ENCODE results near the gene NTM. TPM values are rescaled to one million over a fixed set of nuclear protein-coding genes. Genes with fewer than 3 reads are reported as not detected.

Gene NTM
- total and polyA plus RNA-seq, 2 donors (not counting 3 experiments of a cell fraction or from before 2014, with no cell fraction given): 1.00 to 1.1 TPM

DNA sequence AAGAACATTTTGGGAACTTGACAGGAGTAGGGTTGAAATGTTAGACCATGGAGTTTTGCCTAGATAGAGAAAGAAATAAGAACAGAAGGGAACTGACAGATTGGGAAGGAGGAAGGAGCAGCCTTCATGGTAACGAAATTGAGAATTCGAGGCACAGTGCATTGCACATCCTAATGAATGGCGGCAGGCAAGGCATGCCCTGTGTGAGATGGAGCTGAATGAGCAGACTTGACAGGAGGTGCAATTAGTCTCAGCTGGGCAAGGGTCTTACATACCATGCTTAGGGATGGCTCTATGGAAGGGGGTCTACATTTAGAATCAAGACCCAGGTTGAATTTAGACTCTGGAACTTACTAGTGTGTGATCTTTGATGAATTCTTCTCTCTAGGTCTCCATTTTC lies 25.0 kb upstream of the NTM start:
- no peak for TF ChIP-seq MYC (IDR thresholded peaks at IDR 0.05; ENCODE audit: low read depth, low read length)
- no peak for TF ChIP-seq MAX (IDR thresholded peaks at IDR 0.05; ENCODE audit: insufficient read depth, insufficient read length)
- no peak for TF ChIP-seq GATA2 (IDR thresholded peaks at IDR 0.05; ENCODE audit: insufficient read depth, insufficient read length, low read depth, low read length)
- no peak for TF ChIP-seq POLR2AphosphoS5 (IDR thresholded peaks at IDR 0.05; ENCODE audit: insufficient read depth, low read depth, low read length)
- TF ChIP-seq POLR2A (IDR thresholded peaks at IDR 0.05; ENCODE audit: low read depth, low read length): no peak
- TF ChIP-seq EZH2 (IDR thresholded peaks at IDR 0.05; ENCODE audit: borderline replicate concordance, low read depth, low read length, severe bottlenecking): no peak
- H3K27me3 ChIP-seq (ENCODE audit: control insufficient read depth in 2 of 2, insufficient read depth in 2 of 2, low read length in 2 of 2): no peaks in the 10 kb centered on the region
- no peaks in the 10 kb centered on the region for H3K9me1 ChIP-seq (replicated peaks; ENCODE audit: control insufficient read depth, extremely low read depth, insufficient read depth, low read length)
- intact Hi-C loops (cut with micrococcal nuclease) (no loop called here), dilution Hi-C loops (cut with MboI; ENCODE audit: extremely low pct_ligation_motif_present, low sequenced_read_pairs) (no loop called here)
- H3K27ac ChIP-seq (ENCODE audit: insufficient read depth, low read depth, low read length): no peak overlapping the region
- peaks cover 5% of the 10 kb centered on the region for H3K9me3 ChIP-seq (replicated peaks; ENCODE audit: control insufficient read depth, insufficient read depth, low read length)
- H2AFZ ChIP-seq (ENCODE audit: low read depth, low read length): no peak overlapping the region
- BruUV-seq (replicated peaks): no TSS peak
- FAIRE-seq (no peak), DNase-seq (ENCODE audit: low read depth, low spot score) (no peak)
- H3K79me2 ChIP-seq (ENCODE audit: control insufficient read depth, insufficient read depth, low read length): no peaks in the 10 kb centered on the region
- no peak overlapping the region for H3K4me2 ChIP-seq (ENCODE audit: insufficient read depth, low read length)
- H3K36me3 ChIP-seq (ENCODE audit: control insufficient read depth in 2 of 2, extremely low read depth in 1 of 2, insufficient read depth in 2 of 2, low read length in 2 of 2): no peaks in the 10 kb centered on the region
- H3K4me3 ChIP-seq (replicated peaks in 1 of 3; ENCODE audit: insufficient read depth in 1 of 3, low read depth in 1 of 3, low read length in 3 of 3): no peak overlapping the region
- no peaks in the 10 kb centered on the region for H3K4me1 ChIP-seq (ENCODE audit: control insufficient read depth, extremely low read depth, insufficient read depth, low read length)
- CTCF ChIA-PET: no interaction called here
- POLR2A ChIA-PET: no interaction called here
- H4K20me1 ChIP-seq (replicated peaks; ENCODE audit: control insufficient read depth, extremely low read depth, insufficient read depth, low read length): no peaks in the 10 kb centered on the region
- H3K9ac ChIP-seq (replicated peaks; ENCODE audit: extremely low read depth, insufficient read depth, low read length): no peak overlapping the region

GRCh38 chr11:131349368-131350086 lies 20.9 kb upstream of the NTM start:
- ChIA-PET CTCF (no interaction called here), POLR2A (no interaction called here)
- H3K4me3 ChIP-seq (replicated peaks in 1 of 3; ENCODE audit: insufficient read depth in 1 of 3, low read depth in 1 of 3, low read length in 3 of 3): no peak overlapping the region
- FAIRE-seq (no peak), DNase-seq (ENCODE audit: low read depth, low spot score) (no peak)
- H3K9me3 ChIP-seq (replicated peaks; ENCODE audit: control insufficient read depth, insufficient read depth, low read length): peaks cover 4% of the 10 kb centered on the region
- H3K27ac ChIP-seq (ENCODE audit: insufficient read depth, low read depth, low read length): no peak overlapping the region
- dilution Hi-C loops (cut with MboI; ENCODE audit: extremely low pct_ligation_motif_present, low sequenced_read_pairs): no loop called here
- no peaks in the 10 kb centered on the region for H3K36me3 ChIP-seq (ENCODE audit: control insufficient read depth in 2 of 2, extremely low read depth in 1 of 2, insufficient read depth in 2 of 2, low read length in 2 of 2)
- no peaks in the 10 kb centered on the region for H3K79me2 ChIP-seq (ENCODE audit: control insufficient read depth, insufficient read depth, low read length)
- TF ChIP-seq POLR2A (IDR thresholded peaks at IDR 0.05; ENCODE audit: low read depth, low read length) (no peak), GATA2 (IDR thresholded peaks at IDR 0.05; ENCODE audit: insufficient read depth, insufficient read length, low read depth, low read length) (no peak)
- TF ChIP-seq, protein P1, sequence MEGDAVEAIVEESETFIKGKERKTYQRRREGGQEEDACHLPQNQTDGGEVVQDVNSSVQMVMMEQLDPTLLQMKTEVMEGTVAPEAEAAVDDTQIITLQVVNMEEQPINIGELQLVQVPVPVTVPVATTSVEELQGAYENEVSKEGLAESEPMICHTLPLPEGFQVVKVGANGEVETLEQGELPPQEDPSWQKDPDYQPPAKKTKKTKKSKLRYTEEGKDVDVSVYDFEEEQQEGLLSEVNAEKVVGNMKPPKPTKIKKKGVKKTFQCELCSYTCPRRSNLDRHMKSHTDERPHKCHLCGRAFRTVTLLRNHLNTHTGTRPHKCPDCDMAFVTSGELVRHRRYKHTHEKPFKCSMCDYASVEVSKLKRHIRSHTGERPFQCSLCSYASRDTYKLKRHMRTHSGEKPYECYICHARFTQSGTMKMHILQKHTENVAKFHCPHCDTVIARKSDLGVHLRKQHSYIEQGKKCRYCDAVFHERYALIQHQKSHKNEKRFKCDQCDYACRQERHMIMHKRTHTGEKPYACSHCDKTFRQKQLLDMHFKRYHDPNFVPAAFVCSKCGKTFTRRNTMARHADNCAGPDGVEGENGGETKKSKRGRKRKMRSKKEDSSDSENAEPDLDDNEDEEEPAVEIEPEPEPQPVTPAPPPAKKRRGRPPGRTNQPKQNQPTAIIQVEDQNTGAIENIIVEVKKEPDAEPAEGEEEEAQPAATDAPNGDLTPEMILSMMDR (IDR thresholded peaks at IDR 0.05; ENCODE audit: extremely low read depth in 1 of 2, insufficient read depth in 1 of 2, low read depth in 1 of 2, low read length in 2 of 2): no peak
- no peaks in the 10 kb centered on the region for H4K20me1 ChIP-seq (replicated peaks; ENCODE audit: control insufficient read depth, extremely low read depth, insufficient read depth, low read length)
- intact Hi-C loops (cut with micrococcal nuclease): no loop called here
- H3K27me3 ChIP-seq (ENCODE audit: control insufficient read depth in 2 of 2, insufficient read depth in 2 of 2, low read length in 2 of 2): no peaks in the 10 kb centered on the region
- H2AFZ ChIP-seq (ENCODE audit: low read depth, low read length): no peak overlapping the region
- H3K4me1 ChIP-seq (ENCODE audit: control insufficient read depth, extremely low read depth, insufficient read depth, low read length): no peaks in the 10 kb centered on the region
- H3K9ac ChIP-seq (replicated peaks; ENCODE audit: extremely low read depth, insufficient read depth, low read length): no peak overlapping the region
- no peaks in the 10 kb centered on the region for H3K9me1 ChIP-seq (replicated peaks; ENCODE audit: control insufficient read depth, extremely low read depth, insufficient read depth, low read length)
- H3K4me2 ChIP-seq (ENCODE audit: insufficient read depth, low read length): no peak overlapping the region
- BruUV-seq (replicated peaks): no TSS peak

All from endothelial cell of umbilical vein (primary cell).